HL-60/S4 (cell line): ENCODE data around the gene OR56A1.

Experiments
- in situ Hi-C: fragments of 300-500 bp; cut with MboI; formaldehyde crosslinking; loops from 2 replicates; pipeline ENCODE4 v1.14.3; 2022; ENCODE audit warnings: low sequenced_read_pairs

OR56A1 gene

GRCh38 chr11:5992150-5992549 is 38.4 kb downstream of the OR56A1 start:
- in situ Hi-C loops, result no loop called here

GRCh38 chr11:5989203-5989602 is 41.4 kb downstream of the OR56A1 start:
- in situ Hi-C loops, result no loop called here

- in situ Hi-C loops, result no loop called here
Measured at GRCh38 chr11:5986885-5987284, 43.7 kb downstream of the OR56A1 start, which contains the start of gene OR52L1. Gene OR52L1 (minus strand): TSS chr11:5986985. CDS start chr11:5986930, 55 bp downstream.

GRCh38 chr11:5983443-5983842 is 47.1 kb downstream of the OR56A1 start:
- in situ Hi-C loops, result no loop called here

GRCh38 chr11:5973530-5973929 is 57.0 kb downstream of the OR56A1 start:
- in situ Hi-C loops, result no loop called here
